Stimulated activated CD4-positive, alpha-beta T cell treated with anti-CD3 and anti-CD28 coated beads, Interleukin-4, amount 100 ng/mL, for 48 hours (primary cell): ENCODE data around the gene ACRV1.
"Not testable (repeated sequence)": the region's sequence is repeated elsewhere in the genome, so short reads cannot be mapped to it uniquely, and the experiment has no call there.

Experiments
- DNase-seq, 2 donors: peaks; one replicate each; pipeline ENCODE4 v3.0.0-alpha.2; 2020; ENCODE audit warnings: low read depth in 2 of 2

ACRV1 gene, protein sequence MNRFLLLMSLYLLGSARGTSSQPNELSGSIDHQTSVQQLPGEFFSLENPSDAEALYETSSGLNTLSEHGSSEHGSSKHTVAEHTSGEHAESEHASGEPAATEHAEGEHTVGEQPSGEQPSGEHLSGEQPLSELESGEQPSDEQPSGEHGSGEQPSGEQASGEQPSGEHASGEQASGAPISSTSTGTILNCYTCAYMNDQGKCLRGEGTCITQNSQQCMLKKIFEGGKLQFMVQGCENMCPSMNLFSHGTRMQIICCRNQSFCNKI

GRCh38 chr11:125680747-125681146, at the start of gene ACRV1:
Gene ACRV1 (minus strand): TSS chr11:125680847. CDS start chr11:125680780, 67 bp downstream.
- DNase-seq = no peak

- no peak for DNase-seq
Measured at GRCh38 chr11:125728969-125729368, 48.3 kb upstream of the ACRV1 start.

- no peak for DNase-seq
Measured at GRCh38 chr11:125724125-125724524, 43.5 kb upstream of the ACRV1 start.

- no peak for DNase-seq
Measured at GRCh38 chr11:125720781-125721180, 40.1 kb upstream of the ACRV1 start.

DNA sequence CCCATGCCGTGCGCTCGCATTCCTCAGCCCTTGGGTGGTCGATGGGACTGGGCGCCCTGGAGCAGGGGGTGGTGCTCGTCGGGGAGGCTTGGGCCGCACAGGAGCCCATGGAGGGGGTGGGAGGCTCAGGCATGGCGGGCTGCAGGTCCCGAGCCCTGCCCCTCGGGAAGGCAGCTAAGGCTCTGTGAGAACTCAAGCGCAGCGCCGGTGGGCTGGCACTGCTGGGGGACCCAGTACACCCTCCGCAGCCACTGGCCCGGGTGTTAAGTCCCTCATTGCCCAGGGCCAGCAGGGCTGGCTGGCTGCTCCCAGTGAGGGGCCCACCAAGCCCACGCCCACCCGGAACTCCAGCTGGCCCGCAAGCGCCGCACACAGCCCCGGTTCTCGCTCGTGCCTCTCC, 24.0 kb upstream of the ACRV1 start:
- not testable (repeated sequence) for DNase-seq

DNA sequence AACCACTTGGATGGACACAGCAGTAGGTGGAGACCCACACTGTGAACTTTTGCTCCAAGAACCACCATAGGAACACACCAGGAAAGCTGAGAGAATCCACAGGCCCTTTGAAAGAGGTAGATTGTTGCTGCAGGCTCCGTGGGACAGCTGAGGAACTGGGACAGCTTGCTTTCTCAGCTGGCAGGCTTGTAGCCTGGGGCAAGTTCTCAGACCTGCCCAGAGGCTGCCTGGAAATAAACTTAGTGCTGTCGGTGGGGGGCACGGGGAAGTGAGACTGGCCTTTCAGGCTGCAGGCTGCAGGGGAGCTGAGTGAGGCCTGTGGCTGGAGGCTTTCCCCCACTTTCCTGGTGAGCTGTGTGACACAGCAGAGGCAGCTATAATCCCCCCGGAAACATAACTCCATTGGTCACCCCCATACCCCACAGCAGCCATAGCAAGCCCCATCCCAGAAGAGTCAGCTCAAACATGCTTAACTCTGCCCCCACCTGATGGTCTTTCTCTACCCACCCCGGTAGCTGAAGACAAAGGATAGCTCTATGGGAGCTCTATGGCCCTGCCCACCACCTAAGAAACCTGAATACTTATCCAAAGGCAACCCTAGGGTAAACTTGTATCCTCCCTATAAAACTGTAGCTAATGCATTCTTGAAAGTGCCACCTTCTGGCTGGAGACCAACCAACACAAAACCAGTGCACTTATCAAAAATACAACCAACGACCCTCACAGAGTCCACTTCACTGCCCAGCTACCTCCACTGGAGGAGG, 21.4 kb upstream of the ACRV1 start:
- no peak for DNase-seq

DNA sequence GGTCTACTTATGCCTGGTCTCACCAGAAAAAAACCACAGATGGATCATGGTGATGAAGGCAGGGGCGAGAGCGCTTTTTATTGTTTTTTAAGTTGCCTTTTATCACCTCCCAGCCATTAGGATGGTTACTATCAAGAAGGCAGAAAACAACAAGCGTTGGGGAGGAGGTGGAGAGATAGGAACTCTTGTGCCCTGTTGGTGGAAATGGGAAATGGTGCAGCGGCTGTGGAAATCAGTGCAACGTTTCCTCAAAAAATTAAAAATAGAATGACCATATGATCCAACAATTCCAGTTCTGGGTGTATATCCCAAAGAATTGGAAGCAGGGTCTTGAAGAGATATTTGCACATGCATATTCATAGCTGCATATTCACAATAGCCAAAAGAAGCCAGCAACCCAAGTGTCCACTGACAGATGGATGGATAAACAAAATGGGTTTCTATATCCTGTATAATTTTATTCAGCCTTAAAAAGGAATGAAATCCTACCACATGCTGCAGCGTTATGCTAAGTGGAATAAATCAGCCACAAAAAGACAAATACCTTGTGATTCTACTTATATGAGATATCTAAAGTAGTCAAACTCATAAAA, 20.5 kb upstream of the ACRV1 start:
- no peak for DNase-seq

DNA sequence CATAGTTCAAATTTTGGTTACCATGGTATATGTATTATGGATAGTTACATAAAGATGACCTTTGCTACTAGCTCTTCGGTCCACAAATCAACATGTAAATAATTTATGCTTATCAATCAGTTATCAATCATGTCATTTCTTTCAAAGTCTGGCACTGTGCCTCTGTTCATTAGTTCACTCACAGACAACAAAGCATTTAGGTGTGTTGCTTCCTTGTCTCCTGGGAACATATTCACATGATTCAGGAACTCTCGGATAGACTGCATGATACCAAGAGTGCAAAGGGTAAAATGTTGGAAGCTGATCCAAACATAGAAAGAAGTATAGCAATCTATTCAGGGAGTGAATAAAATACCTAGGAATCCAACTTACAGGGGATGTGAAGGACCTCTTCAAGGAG, 14.3 kb upstream of the ACRV1 start:
- DNase-seq = no peak

DNA sequence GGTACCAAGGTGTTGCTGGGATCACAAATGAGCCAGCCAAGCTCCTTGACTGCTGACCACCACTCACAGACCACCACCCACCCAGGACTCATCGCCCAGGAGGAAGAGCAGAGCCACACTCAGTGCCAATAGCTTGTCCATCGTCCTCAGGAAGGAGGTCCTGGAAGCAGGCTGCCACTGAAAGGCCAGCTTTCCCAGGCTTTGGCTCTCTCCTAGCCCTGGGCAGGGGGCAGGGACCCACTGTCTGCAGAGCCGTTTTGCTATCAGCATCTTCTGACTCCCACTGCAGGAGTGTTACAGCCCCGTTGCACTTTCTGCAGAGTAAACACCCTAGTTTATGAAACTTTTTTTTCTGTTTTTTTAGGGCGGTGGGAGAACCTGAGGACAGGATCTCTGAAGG, 12.2 kb upstream of the ACRV1 start:
- no peak for DNase-seq

- no peak for DNase-seq
Measured at GRCh38 chr11:125690006-125690405, 9.4 kb upstream of the ACRV1 start.

DNA sequence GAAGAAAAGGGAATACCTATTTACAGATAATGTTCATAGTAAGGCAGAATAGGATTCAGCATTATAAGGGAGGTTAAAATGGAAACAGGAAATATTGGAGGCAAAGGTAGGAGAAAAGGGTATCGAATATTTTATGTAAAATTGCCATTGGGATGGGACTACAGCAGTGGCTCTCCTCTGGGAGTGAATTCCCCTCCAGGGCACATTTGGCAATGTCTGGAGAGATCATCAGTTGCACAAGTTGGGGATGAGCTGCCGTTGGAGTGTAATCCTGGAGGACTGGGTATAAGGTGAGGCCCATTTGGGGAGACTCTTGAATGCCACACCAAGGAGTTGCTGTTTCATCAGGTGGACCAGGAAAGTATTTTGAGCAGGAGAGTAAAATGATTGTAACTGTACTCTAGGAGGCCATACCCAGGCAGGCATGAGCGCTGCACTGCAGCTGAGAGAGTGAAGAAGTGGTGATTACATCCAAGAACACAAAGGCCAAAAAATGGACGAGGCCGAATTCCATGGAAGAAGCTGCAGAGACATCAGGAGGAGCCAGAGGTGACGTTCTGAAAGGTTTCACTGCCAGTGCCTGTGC, 8.7 kb upstream of the ACRV1 start:
- DNase-seq = no peak

DNA sequence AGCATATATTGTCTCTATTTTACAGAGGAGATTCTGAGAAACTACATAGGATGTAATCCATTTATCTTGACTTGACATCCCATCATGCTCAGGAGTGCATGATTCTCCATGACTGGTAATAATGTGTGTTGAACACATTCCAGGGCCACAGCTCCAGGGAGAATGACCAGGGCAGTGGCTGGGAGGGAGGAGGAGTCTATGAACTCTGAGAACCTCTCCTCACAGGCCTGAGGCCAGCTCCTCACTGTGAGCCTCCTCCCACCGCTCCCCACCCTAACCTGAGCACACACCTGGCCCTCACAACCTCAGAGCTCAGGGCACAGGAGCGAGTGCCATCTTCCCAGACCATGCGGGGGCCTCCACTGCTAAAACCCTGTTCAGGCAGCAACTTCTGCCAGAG, 8.0 kb upstream of the ACRV1 start:
- no peak for DNase-seq

- DNase-seq = no peak
Measured at GRCh38 chr11:125688066-125688465, 7.4 kb upstream of the ACRV1 start.

DNA sequence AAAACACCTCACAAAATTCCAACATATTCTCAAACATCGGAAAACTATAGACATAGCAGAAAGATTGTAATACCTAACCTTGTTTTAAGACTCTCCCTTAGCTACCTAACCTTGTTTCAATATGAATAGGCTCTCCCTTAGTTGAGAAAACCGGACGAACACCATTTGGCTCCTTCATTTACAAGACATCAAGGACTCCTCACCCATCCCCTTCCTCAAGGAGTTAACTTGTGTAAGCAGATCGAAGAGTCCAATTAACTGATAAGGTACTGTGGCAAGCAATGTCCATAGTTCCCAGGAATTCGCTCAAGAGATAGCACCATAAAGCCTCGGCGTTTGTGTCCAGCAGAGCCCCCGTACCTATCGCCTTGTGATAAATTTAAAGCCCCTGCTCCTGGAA, 4.6 kb upstream of the ACRV1 start:
- no peak for DNase-seq

- no peak for DNase-seq
Measured at GRCh38 chr11:125679837-125680236, 810 bp downstream of the ACRV1 start.

GRCh38 chr11:125679397-125679796, 1.2 kb downstream of the ACRV1 start:
- DNase-seq = no peak

DNA sequence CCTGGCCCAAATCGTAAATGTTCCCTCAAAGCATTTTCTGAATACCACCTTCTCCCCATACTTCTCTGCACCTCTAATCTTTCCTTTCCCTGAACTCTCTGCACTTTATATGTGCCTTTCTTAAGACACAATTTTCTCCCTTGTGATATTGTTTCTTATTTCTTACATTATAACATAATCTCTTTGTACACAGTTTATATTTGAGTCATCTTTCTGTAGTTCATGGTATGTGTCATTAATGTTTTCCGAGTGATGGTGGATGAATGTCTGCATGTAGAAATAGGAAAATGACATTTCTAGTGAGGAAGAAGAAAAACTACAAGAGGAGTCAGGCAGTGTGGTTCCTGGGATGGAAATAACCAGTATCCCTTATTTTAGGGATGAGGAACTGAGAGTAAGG, 5.5 kb downstream of the ACRV1 start:
- DNase-seq = no peak

DNA sequence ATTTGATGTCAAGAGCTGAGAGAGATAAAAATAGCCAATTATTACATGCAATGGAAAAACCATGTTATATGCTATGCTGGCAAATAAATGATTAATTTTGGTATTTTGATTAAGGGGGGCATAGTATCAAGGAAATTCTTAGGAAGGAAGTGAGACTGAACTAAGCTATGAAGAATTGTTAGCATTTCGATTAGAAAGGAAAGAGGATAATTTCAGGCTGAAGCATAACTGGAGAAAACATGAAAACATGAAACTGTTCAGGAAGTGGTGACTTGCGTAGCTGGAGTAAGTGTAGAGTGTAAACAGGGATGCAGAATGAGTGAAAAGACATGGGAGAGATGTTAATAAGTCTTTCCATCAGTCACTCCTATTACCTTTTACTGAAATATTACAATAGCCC, 6.4 kb downstream of the ACRV1 start:
- DNase-seq = no peak

DNA sequence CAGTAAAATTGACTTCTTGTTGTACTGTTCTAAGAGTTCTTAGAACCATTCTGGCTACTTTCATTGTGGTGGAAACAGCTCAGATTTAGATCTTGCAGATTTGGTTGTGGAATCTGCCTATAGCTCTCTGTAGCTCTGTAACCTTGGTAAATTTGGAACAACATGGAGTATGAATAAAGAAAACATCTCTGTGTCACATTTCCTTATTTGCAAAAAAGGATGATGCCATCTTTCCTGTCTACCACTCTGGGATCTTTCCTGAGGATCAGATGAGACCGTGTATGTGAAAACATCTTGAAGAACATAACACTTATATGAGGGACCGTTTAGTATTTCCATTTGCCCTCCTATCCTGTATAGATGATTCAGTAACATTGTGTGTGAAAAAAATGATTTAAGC, 9.1 kb downstream of the ACRV1 start:
- no peak for DNase-seq

DNA sequence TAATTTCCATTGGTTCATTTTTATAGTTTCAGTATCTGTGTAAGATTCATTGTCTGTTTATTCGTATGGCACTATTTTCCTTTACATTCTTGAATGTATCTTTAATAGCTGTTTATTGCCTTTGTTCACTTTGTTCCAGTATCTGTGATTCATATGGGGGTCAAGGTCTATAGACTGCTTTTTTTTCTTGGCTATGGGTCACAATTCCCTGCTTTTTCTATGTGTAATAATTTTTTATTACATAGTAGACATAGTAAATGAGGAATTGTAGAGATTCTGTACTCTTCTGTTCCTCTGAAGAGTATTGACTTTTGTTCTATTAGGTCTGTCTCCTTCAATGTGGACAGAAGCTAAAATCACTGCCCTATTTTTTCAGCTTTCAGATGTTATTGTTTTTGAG, 10.5 kb downstream of the ACRV1 start:
- no peak for DNase-seq

GRCh38 chr11:125667151-125667550, 13.5 kb downstream of the ACRV1 start:
- no peak for DNase-seq

- no peak for DNase-seq
Measured at GRCh38 chr11:125663910-125664309, 16.7 kb downstream of the ACRV1 start.

GRCh38 chr11:125662689-125663088, 18.0 kb downstream of the ACRV1 start:
- no peak for DNase-seq
